Measurements from ENCODE around the gene HECTD1. TPM values are rescaled to one million over a fixed set of nuclear protein-coding genes. Genes with fewer than 3 reads are reported as not detected.

The HECTD1 gene
- total RNA-seq, 1 experiment from 2014 or later, result 88.5 TPM

DNA sequence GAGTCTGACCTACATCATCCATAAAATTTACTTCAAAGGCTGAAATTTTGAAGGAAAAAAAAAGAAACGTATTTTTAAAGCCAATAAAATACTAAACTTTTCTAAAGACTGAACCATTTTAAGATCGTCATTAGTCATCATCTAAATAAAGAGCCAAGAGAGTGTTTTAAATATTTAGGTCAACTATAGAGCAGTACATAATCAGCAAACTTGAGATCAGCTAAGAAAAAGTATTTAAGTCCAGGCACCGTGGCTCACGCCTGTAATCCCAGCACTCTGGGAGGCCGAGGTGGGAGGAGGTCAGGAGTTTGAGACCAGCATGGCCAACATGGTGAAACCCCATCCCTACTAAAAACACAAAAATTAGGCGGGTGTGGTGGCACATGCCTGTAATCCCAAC is 35.5 kb downstream of the HECTD1 start:
- CTCF ChIA-PET, result no interaction called here
- Mint-ChIP-seq H3K36me3 (peaks cover 62% of the 10 kb centered on the region), H3K4me3 (no peak overlapping the region), H3K9me3 (no peaks in the 10 kb centered on the region), H3K27me3 (ENCODE audit: low read depth) (no peaks in the 10 kb centered on the region), H3K4me1 (no peaks in the 10 kb centered on the region), H3K27ac (no peak overlapping the region)
- no peak for ATAC-seq
- DNase-seq (ENCODE audit: low spot score), result no peak
- TF ChIP-seq CBFB (CRISPR knock-in tag; IDR thresholded peaks at IDR 0.05; ENCODE audit: low read depth), result no peak
- TF ChIP-seq HMGA2 (CRISPR knock-in tag; IDR thresholded peaks at IDR 0.05), result no peak
- TF ChIP-seq NFYB (CRISPR knock-in tag; conservative IDR thresholded peaks at IDR 0.05; ENCODE audit: low read depth), result no peak
- TF ChIP-seq, protein P1, sequence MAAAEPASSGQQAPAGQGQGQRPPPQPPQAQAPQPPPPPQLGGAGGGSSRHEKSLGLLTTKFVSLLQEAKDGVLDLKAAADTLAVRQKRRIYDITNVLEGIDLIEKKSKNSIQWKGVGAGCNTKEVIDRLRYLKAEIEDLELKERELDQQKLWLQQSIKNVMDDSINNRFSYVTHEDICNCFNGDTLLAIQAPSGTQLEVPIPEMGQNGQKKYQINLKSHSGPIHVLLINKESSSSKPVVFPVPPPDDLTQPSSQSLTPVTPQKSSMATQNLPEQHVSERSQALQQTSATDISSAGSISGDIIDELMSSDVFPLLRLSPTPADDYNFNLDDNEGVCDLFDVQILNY (CRISPR knock-in tag; IDR thresholded peaks at IDR 0.05), result no peak
- TF ChIP-seq GABPB1 (CRISPR knock-in tag; IDR thresholded peaks at IDR 0.05), result no peak
- TF ChIP-seq ZNF232 (CRISPR knock-in tag; IDR thresholded peaks at IDR 0.05), result no peak
- TF ChIP-seq, protein P2, sequence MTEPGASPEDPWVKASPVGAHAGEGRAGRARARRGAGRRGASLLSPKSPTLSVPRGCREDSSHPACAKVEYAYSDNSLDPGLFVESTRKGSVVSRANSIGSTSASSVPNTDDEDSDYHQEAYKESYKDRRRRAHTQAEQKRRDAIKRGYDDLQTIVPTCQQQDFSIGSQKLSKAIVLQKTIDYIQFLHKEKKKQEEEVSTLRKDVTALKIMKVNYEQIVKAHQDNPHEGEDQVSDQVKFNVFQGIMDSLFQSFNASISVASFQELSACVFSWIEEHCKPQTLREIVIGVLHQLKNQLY (CRISPR knock-in tag; IDR thresholded peaks at IDR 0.05), result no peak
- TF ChIP-seq, protein P3, sequence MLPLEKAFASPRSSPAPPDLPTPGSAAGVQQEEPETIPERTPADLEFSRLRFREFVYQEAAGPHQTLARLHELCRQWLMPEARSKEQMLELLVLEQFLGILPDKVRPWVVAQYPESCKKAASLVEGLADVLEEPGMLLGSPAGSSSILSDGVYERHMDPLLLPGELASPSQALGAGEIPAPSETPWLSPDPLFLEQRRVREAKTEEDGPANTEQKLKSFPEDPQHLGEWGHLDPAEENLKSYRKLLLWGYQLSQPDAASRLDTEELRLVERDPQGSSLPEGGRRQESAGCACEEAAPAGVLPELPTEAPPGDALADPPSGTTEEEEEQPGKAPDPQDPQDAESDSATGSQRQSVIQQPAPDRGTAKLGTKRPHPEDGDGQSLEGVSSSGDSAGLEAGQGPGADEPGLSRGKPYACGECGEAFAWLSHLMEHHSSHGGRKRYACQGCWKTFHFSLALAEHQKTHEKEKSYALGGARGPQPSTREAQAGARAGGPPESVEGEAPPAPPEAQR (CRISPR knock-in tag; IDR thresholded peaks at IDR 0.05), result no peak
- no peak for TF ChIP-seq SP1 (CRISPR knock-in tag; conservative IDR thresholded peaks at IDR 0.05)
- TF ChIP-seq, protein P4, sequence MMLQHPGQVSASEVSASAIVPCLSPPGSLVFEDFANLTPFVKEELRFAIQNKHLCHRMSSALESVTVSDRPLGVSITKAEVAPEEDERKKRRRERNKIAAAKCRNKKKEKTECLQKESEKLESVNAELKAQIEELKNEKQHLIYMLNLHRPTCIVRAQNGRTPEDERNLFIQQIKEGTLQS (CRISPR knock-in tag; conservative IDR thresholded peaks at IDR 0.05), result no peak
- TF ChIP-seq GTF2I (CRISPR knock-in tag; conservative IDR thresholded peaks at IDR 0.05), result no peak
- no peak for TF ChIP-seq ZNF219 (CRISPR knock-in tag; IDR thresholded peaks at IDR 0.05; ENCODE audit: borderline replicate concordance)
- TF ChIP-seq ZNF263 (CRISPR knock-in tag; IDR thresholded peaks at IDR 0.05; ENCODE audit: low read depth), result no peak
- TF ChIP-seq ZNF121 (CRISPR knock-in tag; IDR thresholded peaks at IDR 0.05), result no peak
- TF ChIP-seq CREB1 (CRISPR knock-in tag; IDR thresholded peaks at IDR 0.05), result no peak
- TF ChIP-seq JAZF1 (CRISPR knock-in tag; IDR thresholded peaks at IDR 0.05), result no peak
- TF ChIP-seq TEAD4 (CRISPR knock-in tag; IDR thresholded peaks at IDR 0.05), result no peak
- TF ChIP-seq, protein P5, sequence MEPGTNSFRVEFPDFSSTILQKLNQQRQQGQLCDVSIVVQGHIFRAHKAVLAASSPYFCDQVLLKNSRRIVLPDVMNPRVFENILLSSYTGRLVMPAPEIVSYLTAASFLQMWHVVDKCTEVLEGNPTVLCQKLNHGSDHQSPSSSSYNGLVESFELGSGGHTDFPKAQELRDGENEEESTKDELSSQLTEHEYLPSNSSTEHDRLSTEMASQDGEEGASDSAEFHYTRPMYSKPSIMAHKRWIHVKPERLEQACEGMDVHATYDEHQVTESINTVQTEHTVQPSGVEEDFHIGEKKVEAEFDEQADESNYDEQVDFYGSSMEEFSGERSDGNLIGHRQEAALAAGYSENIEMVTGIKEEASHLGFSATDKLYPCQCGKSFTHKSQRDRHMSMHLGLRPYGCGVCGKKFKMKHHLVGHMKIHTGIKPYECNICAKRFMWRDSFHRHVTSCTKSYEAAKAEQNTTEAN (CRISPR knock-in tag; IDR thresholded peaks at IDR 0.05), result no peak
- POLR2A ChIA-PET, result no interaction called here

DNA sequence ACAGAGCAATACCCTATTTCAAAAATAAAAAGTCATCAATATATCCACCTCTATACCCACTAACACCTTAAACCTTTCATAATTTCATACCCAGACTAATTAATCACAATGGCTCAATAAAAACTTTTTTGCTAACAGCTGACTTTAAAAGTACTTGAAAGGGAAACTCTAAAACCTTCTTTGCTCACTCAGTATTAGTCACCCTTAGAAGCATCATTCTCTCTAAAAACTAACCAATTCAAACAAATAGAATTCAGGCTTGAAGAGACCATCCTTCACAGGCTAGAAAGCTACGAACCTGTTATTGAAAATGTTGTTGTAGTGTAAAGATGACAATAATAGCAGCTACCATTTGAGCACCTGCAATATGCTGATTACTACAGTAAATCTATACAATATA is 37.2 kb downstream of the HECTD1 start:
- ATAC-seq (no peak), DNase-seq (ENCODE audit: low spot score) (no peak)
- no peaks in the 10 kb centered on the region for H3K27me3 Mint-ChIP-seq (ENCODE audit: low read depth)
- no peaks in the 10 kb centered on the region for H3K9me3 Mint-ChIP-seq
- no peak overlapping the region for H3K27ac Mint-ChIP-seq
- POLR2A ChIA-PET, result no interaction called here
- CTCF ChIA-PET, result no interaction called here
- H3K4me1 Mint-ChIP-seq, result no peaks in the 10 kb centered on the region
- peaks cover 63% of the 10 kb centered on the region for H3K36me3 Mint-ChIP-seq
- no peak for TF ChIP-seq GRHL2 (CRISPR knock-in tag; IDR thresholded peaks at IDR 0.05; ENCODE audit: insufficient replicate concordance, severe bottlenecking)
- no peak for TF ChIP-seq MYBL2 (CRISPR knock-in tag; IDR thresholded peaks at IDR 0.05)
- no peak for TF ChIP-seq NFATC4 (CRISPR knock-in tag; IDR thresholded peaks at IDR 0.05)
- TF ChIP-seq, protein P6, sequence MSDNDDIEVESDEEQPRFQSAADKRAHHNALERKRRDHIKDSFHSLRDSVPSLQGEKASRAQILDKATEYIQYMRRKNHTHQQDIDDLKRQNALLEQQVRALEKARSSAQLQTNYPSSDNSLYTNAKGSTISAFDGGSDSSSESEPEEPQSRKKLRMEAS (CRISPR knock-in tag; IDR thresholded peaks at IDR 0.05), result no peak
- TF ChIP-seq, protein P7, sequence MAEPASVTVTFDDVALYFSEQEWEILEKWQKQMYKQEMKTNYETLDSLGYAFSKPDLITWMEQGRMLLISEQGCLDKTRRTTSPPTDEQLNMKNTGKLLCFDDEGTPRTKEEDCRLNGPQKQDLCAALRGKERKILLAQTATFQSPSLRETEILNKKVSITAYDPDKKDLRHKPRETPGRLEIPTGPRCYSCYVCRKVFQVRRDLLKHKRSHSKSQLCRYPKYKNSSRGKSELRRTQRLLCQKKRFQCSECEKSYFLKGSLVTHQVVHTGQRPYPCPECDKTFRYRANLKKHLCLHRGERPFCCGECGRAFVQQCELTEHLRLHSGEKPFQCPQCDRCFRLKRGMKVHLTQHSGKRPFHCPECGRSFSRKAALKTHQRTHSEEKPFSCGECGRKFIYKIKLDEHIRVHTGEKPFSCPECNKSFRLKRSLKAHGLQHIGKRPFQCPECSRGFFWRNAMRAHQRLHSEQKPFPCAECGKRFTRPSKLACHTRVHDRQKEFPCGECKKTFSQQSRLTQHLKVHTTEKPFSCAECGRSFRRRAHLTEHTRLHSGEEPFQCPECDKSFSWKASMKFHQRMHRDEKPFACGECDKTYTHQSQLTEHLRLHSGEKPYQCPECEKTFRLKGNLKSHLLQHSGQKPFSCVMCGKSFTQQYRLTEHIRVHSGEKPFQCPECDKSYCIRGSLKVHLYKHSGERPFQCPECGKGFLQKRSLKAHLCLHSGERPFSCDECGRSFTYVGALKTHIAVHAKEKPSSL (CRISPR knock-in tag; conservative IDR thresholded peaks at IDR 0.05), result no peak
- no peak for TF ChIP-seq ZNF423 (CRISPR knock-in tag; IDR thresholded peaks at IDR 0.05)
- no peak for TF ChIP-seq NFYB (CRISPR knock-in tag; conservative IDR thresholded peaks at IDR 0.05; ENCODE audit: low read depth)
- TF ChIP-seq, protein P8, sequence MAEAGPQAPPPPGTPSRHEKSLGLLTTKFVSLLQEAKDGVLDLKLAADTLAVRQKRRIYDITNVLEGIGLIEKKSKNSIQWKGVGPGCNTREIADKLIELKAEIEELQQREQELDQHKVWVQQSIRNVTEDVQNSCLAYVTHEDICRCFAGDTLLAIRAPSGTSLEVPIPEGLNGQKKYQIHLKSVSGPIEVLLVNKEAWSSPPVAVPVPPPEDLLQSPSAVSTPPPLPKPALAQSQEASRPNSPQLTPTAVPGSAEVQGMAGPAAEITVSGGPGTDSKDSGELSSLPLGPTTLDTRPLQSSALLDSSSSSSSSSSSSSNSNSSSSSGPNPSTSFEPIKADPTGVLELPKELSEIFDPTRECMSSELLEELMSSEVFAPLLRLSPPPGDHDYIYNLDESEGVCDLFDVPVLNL (CRISPR knock-in tag; IDR thresholded peaks at IDR 0.05; ENCODE audit: borderline replicate concordance, low read depth), result no peak
- H3K4me3 Mint-ChIP-seq, result no peak overlapping the region

Data from WTC11 (cell line).